GM23338 (cell line): ENCODE results near the gene ATOH8. TPM values are rescaled to one million over a fixed set of nuclear protein-coding genes. Genes with fewer than 3 reads are reported as not detected.
"Not testable (repeated sequence)": the region's sequence is repeated elsewhere in the genome, so short reads cannot be mapped to it uniquely, and the experiment has no call there.

ENCODE experiments used
- ATAC-seq: fragments of 200-7000 bp; cut with Tn5 transposase; 3 replicates; pipeline ENCODE4 v1.9.1; 2020
- DNase-seq: peaks from one replicate; pipeline ENCODE4 v3.0.0-alpha.2; 2015; ENCODE audit warnings: low spot score
- H2AFZ ChIP-seq: fragments of 200-600 bp; sonication (generic); 2 replicates; pipeline ENCODE4 v1.8.0; 2016; ENCODE audit warnings: antibody characterized with exemption, mild to moderate bottlenecking, moderate library complexity
- H3F3A ChIP-seq: fragments of 200-600 bp; sonication (generic); replicated peaks from 2 replicates; pipeline ENCODE4 v1.8.0; 2017; ENCODE audit warnings: antibody characterized with exemption, mixed run types, low read depth
- H3K27ac ChIP-seq: fragments of 200-600 bp; sonication (generic); 2 replicates; pipeline ENCODE4 v1.6.1; 2016; ENCODE audit warnings: low read depth
- H3K27me3 ChIP-seq: fragments of 200-600 bp; sonication (generic); 2 replicates; pipeline ENCODE4 v1.8.0; 2016; ENCODE audit warnings: mild to moderate bottlenecking, mixed run types, moderate library complexity; ENCODE audit not compliant: insufficient read depth
- H3K36me3 ChIP-seq: fragments of 200-600 bp; sonication (generic); 2 replicates; pipeline ENCODE4 v1.8.0; 2016; ENCODE audit warnings: mild to moderate bottlenecking; ENCODE audit not compliant: insufficient read depth
- H3K4me1 ChIP-seq: fragments of 200-600 bp; sonication (generic); 2 replicates; pipeline ENCODE4 v1.8.0; 2016; ENCODE audit warnings: mild to moderate bottlenecking, moderate library complexity; ENCODE audit not compliant: insufficient read depth
- H3K4me2 ChIP-seq: fragments of 200-600 bp; sonication (generic); 2 replicates; pipeline ENCODE4 v1.7.1; 2017; ENCODE audit warnings: mixed run types
- H3K4me3 ChIP-seq: fragments of 200-600 bp; sonication (generic); 2 replicates; pipeline ENCODE4 v1.6.1; 2016; ENCODE audit warnings: mixed run types
- H3K79me2 ChIP-seq: fragments of 200-600 bp; sonication (generic); replicated peaks from 2 replicates; pipeline ENCODE4 v1.8.0; 2017; ENCODE audit warnings: mild to moderate bottlenecking; ENCODE audit not compliant: insufficient read depth
- H3K9me2 ChIP-seq: fragments of 200-600 bp; sonication (generic); 2 replicates; pipeline ENCODE4 v1.8.0; 2017; ENCODE audit not compliant: insufficient read depth
- H4K20me1 ChIP-seq: fragments of 200-600 bp; sonication (generic); replicated peaks from 2 replicates; pipeline ENCODE4 v1.8.0; 2017; ENCODE audit warnings: mild to moderate bottlenecking; ENCODE audit not compliant: insufficient read depth
- H3K27ac Mint-ChIP-seq: 2 replicates; pipeline ENCODE4 v1.8.0; 2020; ENCODE audit warnings: inconsistent platforms, mild to moderate bottlenecking, moderate library complexity, mixed read lengths
- H3K27me3 Mint-ChIP-seq: 3 replicates; pipeline ENCODE4 v1.8.0; 2022; ENCODE audit warnings: low read depth, mild to moderate bottlenecking, moderate library complexity, mixed read lengths, inconsistent platforms; ENCODE audit not compliant: insufficient read depth, poor library complexity
- H3K36me3 Mint-ChIP-seq: 3 replicates; pipeline ENCODE4 v1.8.0; 2021; ENCODE audit warnings: low read depth, mild to moderate bottlenecking, inconsistent platforms, moderate library complexity, mixed read lengths
- H3K4me1 Mint-ChIP-seq: 3 replicates; pipeline ENCODE4 v1.8.0; 2020; ENCODE audit warnings: mild to moderate bottlenecking, inconsistent platforms, mixed read lengths
- H3K4me3 Mint-ChIP-seq: 3 replicates; pipeline ENCODE4 v1.8.0; 2021; ENCODE audit warnings: moderate library complexity, mild to moderate bottlenecking, inconsistent platforms, mixed read lengths
- H3K9me3 Mint-ChIP-seq: 3 replicates; pipeline ENCODE4 v1.8.0; 2020; ENCODE audit warnings: moderate library complexity, mild to moderate bottlenecking, inconsistent platforms, mixed read lengths
- CREB1 ChIP-seq: fragments of 250-450 bp; sonication (Bioruptor Pico); IDR thresholded peaks from 2 replicates; pipeline ENCODE4 v1.5.0; 2020; ENCODE audit warnings: low read depth, mild to moderate bottlenecking, moderate library complexity
- ETS1 ChIP-seq: IDR thresholded peaks from 2 replicates; pipeline ENCODE4 v1.6.1; 2016; ENCODE audit warnings: antibody characterized with exemption
- EZH2 ChIP-seq: fragments of 200-600 bp; sonication (generic); IDR thresholded peaks from one replicate; pipeline ENCODE4 v1.8.0; 2017; ENCODE audit warnings: antibody characterized with exemption, mild to moderate bottlenecking, low read depth; ENCODE audit not compliant: unreplicated experiment
- JUNB ChIP-seq: IDR thresholded peaks from one replicate; pipeline ENCODE4 v1.6.1; 2016; ENCODE audit warnings: antibody characterized with exemption; ENCODE audit not compliant: unreplicated experiment
- POLR2AphosphoS5 ChIP-seq: IDR thresholded peaks from 2 replicates; pipeline ENCODE4 v1.6.1; 2016; ENCODE audit warnings: antibody characterized with exemption, low read depth
- REST ChIP-seq: IDR thresholded peaks from one replicate; pipeline ENCODE4 v1.6.1; 2018; ENCODE audit warnings: antibody characterized with exemption; ENCODE audit not compliant: unreplicated experiment
- STAT1 ChIP-seq: IDR thresholded peaks from one replicate; pipeline ENCODE4 v1.6.1; 2016; ENCODE audit warnings: antibody characterized with exemption; ENCODE audit not compliant: unreplicated experiment
- ZNF114 ChIP-seq: fragments of 250-450 bp; sonication (Bioruptor Pico); IDR thresholded peaks from 2 replicates; pipeline ENCODE4 v1.5.0; 2020; ENCODE audit warnings: mild to moderate bottlenecking, moderate library complexity
- ZNF331 ChIP-seq: fragments of 250-450 bp; sonication (Bioruptor Pico); IDR thresholded peaks from 2 replicates; pipeline ENCODE4 v1.5.0; 2020; ENCODE audit warnings: low read depth, mild to moderate bottlenecking, moderate library complexity
- polyA plus RNA-seq: library from polyadenylated mRNA; unstranded; fragments of >200 nt; fragmentation: Nextera tagmentation; extraction: Ambion mirVana; gene quantifications from 2 replicates; pipeline ENCODE4 v1.2.1, GENCODE V29; 2016
- total RNA-seq: library from RNA; depleted of rRNA; stranded (reverse); fragments of >200 nt; shearing (Covaris generic); gene quantifications from 2 replicates; pipeline ENCODE4 v1.2.3, GENCODE V29; 2014

The ATOH8 gene
- total and polyA plus RNA-seq, 2 experiments from 2014 or later, result 0.11 to 0.97 TPM

- TF ChIP-seq ETS1, result no peak
- TF ChIP-seq ZNF114 (CRISPR knock-in tag), result no peak
Observed at GRCh38 chr2:85713836-85714235, 40.0 kb upstream of the ATOH8 start (continued).

GRCh38 chr2:85714421-85714820 is 39.4 kb upstream of the ATOH8 start:
- peaks cover 15% of the 10 kb centered on the region for H3K27me3 Mint-ChIP-seq
- not testable (repeated sequence) for ATAC-seq, H2AFZ ChIP-seq, H3K4me3 ChIP-seq, H3K27ac ChIP-seq, H3K36me3 Mint-ChIP-seq, H3K4me2 ChIP-seq, H3K9me3 Mint-ChIP-seq, H3K79me2 ChIP-seq, H4K20me1 ChIP-seq, H3K36me3 ChIP-seq, H3K4me1 Mint-ChIP-seq, H3K4me3 Mint-ChIP-seq, H3F3A ChIP-seq, H3K4me1 ChIP-seq, H3K27ac Mint-ChIP-seq, H3K27me3 ChIP-seq, DNase-seq, H3K9me2 ChIP-seq

GRCh38 chr2:85714841-85715240 is 39.0 kb upstream of the ATOH8 start:
- H2AFZ ChIP-seq, result no peak overlapping the region
- Mint-ChIP-seq H3K27ac (no peak overlapping the region), H3K9me3 (no peaks in the 10 kb centered on the region), H3K27me3 (peaks cover 16% of the 10 kb centered on the region), H3K4me1 (no peaks in the 10 kb centered on the region), H3K4me3 (no peak overlapping the region), H3K36me3 (no peaks in the 10 kb centered on the region)
- no peaks in the 10 kb centered on the region for H3K9me2 ChIP-seq
- H3K36me3 ChIP-seq, result no peaks in the 10 kb centered on the region
- ATAC-seq, result no peak
- H3F3A ChIP-seq, result no peaks in the 10 kb centered on the region
- H3K27me3 ChIP-seq, result no peaks in the 10 kb centered on the region
- H3K79me2 ChIP-seq, result no peaks in the 10 kb centered on the region
- no peak for DNase-seq
- H3K4me3 ChIP-seq, result no peak overlapping the region
- no peak overlapping the region for H3K4me2 ChIP-seq
- H3K27ac ChIP-seq, result no peak overlapping the region
- no peaks in the 10 kb centered on the region for H4K20me1 ChIP-seq
- H3K4me1 ChIP-seq, result no peaks in the 10 kb centered on the region
- TF ChIP-seq CREB1, result no peak
- no peak for TF ChIP-seq EZH2
- no peak for TF ChIP-seq ZNF331
- TF ChIP-seq ETS1, result no peak
- no peak for TF ChIP-seq JUNB
- no peak for TF ChIP-seq STAT1
- TF ChIP-seq REST, result no peak
- no peak for TF ChIP-seq POLR2AphosphoS5
